ES-I3 (cell line): Measurements from ENCODE around the gene PSAPL1.
"Not testable (repeated sequence)": the region's sequence is repeated elsewhere in the genome, so short reads cannot be mapped to it uniquely, and the experiment has no call there.

Experiments used
- H3K36me3 ChIP-seq: 2 replicates; pipeline ENCODE4 v1.6.1; 2013; ENCODE audit warnings: mild to moderate bottlenecking, low read length, control low read depth, moderate library complexity; ENCODE audit not compliant: insufficient read depth
- H3K4me1 ChIP-seq: 2 replicates; pipeline ENCODE4 v1.6.1; 2013; ENCODE audit warnings: mild to moderate bottlenecking, control low read depth, low read length; ENCODE audit not compliant: insufficient read depth
- H3K9ac ChIP-seq: 2 replicates; pipeline ENCODE4 v1.6.1; 2013; ENCODE audit warnings: low read depth, mild to moderate bottlenecking, low read length, moderate library complexity
- H3K9me3 ChIP-seq: 2 replicates; pipeline ENCODE4 v1.6.1; 2013; ENCODE audit warnings: mild to moderate bottlenecking, low read length, moderate library complexity; ENCODE audit not compliant: control insufficient read depth, insufficient read depth

The PSAPL1 gene

GRCh38 chr4:7466215-7466614 is 31.5 kb upstream of the PSAPL1 start:
- Histone ChIP-seq H3K36me3 (no peaks in the 10 kb centered on the region), H3K4me1 (peaks cover 20% of the 10 kb centered on the region)

DNA sequence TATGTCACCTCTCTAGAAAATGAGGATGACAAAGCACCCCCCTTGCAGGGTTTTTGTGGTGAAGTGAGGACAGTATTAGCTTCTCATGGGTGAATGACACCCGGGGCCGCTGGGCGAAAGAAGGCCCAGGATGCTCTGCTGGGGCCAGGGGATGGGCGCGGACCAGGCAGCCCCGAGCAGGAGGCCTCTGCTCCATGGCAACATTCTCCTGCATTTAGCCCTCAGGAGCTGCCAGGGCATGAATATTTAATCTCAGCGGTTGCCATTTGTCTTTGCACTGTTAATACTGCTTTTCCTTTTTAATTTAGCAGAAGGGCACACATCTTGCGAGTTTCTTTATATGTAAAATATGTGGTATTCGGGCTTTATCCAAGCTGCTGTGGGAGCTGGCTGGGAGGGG is 30.3 kb upstream of the PSAPL1 start:
- no peaks in the 10 kb centered on the region for H3K36me3 ChIP-seq
- H3K4me1 ChIP-seq: peaks cover 20% of the 10 kb centered on the region
- no peaks in the 10 kb centered on the region for H3K9me3 ChIP-seq
- no peak overlapping the region for H3K9ac ChIP-seq

More at GRCh38 chr4:7466215-7466614, 31.5 kb upstream of the PSAPL1 start:
- Histone ChIP-seq H3K9ac (no peak overlapping the region), H3K9me3 (no peaks in the 10 kb centered on the region)

- Histone ChIP-seq H3K36me3 (no peaks in the 10 kb centered on the region), H3K9me3 (no peaks in the 10 kb centered on the region), H3K4me1 (peaks cover 20% of the 10 kb centered on the region), H3K9ac (no peak overlapping the region)
These were observed 29.5 kb upstream of the PSAPL1 start for GRCh38 chr4:7464259-7464655.

DNA sequence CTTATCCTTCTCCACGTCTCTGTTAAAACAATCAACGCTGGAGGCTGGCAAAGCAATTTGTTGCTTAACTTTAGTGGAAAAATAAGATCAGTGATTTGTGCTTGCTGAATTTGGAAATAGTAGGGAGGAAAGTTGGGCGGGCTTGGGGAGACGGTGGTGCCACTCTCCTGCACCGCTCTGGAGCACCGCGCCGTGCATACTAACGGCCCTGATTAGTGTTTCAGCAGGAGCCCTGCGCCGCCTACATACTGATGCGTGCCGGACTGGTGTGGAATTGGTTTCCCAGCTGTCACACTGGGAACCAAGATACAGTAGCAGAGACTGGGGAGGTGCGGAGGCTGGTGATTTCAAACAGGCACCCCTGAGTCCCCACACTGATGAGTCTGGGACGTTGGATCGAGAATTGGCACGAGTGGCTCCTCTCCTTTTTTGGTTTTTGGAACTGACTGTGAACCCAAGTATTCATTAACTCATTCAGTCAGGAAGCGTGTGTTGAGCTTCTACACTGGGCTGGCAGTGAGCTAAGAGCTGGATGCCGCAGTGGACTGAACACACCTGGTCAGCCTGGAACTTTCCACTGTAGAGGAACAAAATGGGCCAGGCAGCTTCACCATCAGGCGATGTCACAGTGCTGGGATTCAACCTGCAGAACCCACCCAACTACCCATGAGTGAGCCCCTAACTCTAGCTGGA is 29.0 kb upstream of the PSAPL1 start:
- H3K36me3 ChIP-seq: no peaks in the 10 kb centered on the region
- no peaks in the 10 kb centered on the region for H3K9me3 ChIP-seq
- H3K4me1 ChIP-seq: peaks cover 20% of the 10 kb centered on the region
- H3K9ac ChIP-seq: no peak overlapping the region

DNA sequence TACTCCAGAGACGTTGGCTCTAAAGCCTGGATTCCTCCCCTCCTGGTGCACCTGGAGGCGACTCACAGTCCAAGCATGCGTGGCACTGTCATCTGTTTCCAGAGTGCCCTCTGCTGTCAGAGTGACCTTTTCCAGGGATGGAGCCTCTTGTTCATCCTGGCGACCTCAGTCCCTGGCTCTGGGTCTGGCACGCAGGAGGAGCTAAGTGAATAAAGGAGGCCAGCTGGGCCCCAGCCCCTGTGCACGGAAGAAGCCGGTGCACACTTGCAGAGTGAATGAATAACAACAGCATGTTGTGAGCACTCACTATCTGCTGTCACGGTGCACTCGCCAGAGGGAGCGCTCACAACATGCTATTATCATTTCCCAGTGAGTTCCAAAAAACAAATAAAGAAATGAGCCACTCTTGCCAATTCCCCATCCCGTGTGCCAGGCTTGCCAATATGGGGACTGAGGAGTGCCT is 27.8 kb upstream of the PSAPL1 start:
- H3K4me1 ChIP-seq: peaks cover 20% of the 10 kb centered on the region
- H3K9ac ChIP-seq: no peak overlapping the region
- H3K9me3 ChIP-seq: no peaks in the 10 kb centered on the region
- H3K36me3 ChIP-seq: no peaks in the 10 kb centered on the region

- Histone ChIP-seq H3K4me1 (peaks cover 20% of the 10 kb centered on the region), H3K9me3 (no peaks in the 10 kb centered on the region), H3K9ac (no peak overlapping the region), H3K36me3 (no peaks in the 10 kb centered on the region)
These were observed 26.5 kb upstream of the PSAPL1 start for GRCh38 chr4:7461230-7461629.

DNA sequence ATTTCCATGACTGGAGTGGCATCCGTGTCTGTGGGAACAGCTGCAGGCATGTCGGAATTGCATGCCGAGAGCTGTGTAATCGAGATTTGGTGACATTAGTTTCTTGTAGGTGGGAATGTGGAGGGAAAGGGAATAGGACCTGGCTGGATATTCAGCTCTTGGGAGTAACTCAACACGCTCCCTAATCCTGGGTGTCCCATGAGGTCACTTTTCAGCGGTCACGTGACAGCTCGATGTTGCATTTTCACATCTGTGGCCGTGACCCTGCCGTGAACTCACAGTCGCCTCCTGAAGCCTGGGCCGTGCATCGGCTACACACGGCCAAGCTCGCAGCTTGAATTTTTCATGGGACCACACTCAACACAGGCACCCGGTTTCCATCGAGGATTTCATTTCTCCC is 25.8 kb upstream of the PSAPL1 start:
- H3K4me1 ChIP-seq: peaks cover 20% of the 10 kb centered on the region
- H3K9ac ChIP-seq: no peak overlapping the region
- no peaks in the 10 kb centered on the region for H3K36me3 ChIP-seq
- no peaks in the 10 kb centered on the region for H3K9me3 ChIP-seq

GRCh38 chr4:7459471-7459870 is 24.7 kb upstream of the PSAPL1 start:
- H3K9me3 ChIP-seq: no peaks in the 10 kb centered on the region
- no peaks in the 10 kb centered on the region for H3K36me3 ChIP-seq
- H3K4me1 ChIP-seq: peaks cover 19% of the 10 kb centered on the region
- no peak overlapping the region for H3K9ac ChIP-seq

- H3K9ac ChIP-seq: no peak overlapping the region
- no peaks in the 10 kb centered on the region for H3K9me3 ChIP-seq
- no peaks in the 10 kb centered on the region for H3K36me3 ChIP-seq
- H3K4me1 ChIP-seq: peaks cover 10% of the 10 kb centered on the region
These were observed 23.7 kb upstream of the PSAPL1 start for GRCh38 chr4:7458477-7458876.

DNA sequence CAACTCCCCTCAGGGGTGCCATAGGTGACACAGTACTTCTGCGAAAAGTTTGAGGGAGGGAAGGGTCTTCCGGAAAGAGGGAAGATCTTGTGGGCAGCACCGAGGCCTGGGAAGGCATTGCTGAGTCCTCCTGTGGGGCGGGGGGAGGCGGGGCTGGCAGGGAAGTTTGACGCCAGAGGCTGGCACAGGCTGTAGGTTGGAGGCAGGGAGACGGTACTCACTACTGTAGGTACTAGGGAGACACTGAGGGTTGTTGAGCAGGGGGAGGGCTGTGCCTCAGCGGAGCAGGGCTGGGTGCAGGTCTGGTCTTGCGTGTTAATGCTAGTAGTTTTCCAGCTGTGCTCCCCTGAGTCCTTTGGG is 23.3 kb upstream of the PSAPL1 start:
- Histone ChIP-seq H3K4me1 (peaks cover 10% of the 10 kb centered on the region), H3K9ac (no peak overlapping the region), H3K36me3 (no peaks in the 10 kb centered on the region), H3K9me3 (no peaks in the 10 kb centered on the region)

- Histone ChIP-seq H3K4me1 (peaks cover 6% of the 10 kb centered on the region), H3K9me3 (no peaks in the 10 kb centered on the region), H3K9ac (no peak overlapping the region), H3K36me3 (no peaks in the 10 kb centered on the region)
These were observed 22.7 kb upstream of the PSAPL1 start for GRCh38 chr4:7457201-7458065.

- H3K9me3 ChIP-seq, H3K9ac ChIP-seq, H3K36me3 ChIP-seq, H3K4me1 ChIP-seq: not testable (repeated sequence)
These were observed 18.1 kb upstream of the PSAPL1 start for GRCh38 chr4:7452802-7453201.

DNA sequence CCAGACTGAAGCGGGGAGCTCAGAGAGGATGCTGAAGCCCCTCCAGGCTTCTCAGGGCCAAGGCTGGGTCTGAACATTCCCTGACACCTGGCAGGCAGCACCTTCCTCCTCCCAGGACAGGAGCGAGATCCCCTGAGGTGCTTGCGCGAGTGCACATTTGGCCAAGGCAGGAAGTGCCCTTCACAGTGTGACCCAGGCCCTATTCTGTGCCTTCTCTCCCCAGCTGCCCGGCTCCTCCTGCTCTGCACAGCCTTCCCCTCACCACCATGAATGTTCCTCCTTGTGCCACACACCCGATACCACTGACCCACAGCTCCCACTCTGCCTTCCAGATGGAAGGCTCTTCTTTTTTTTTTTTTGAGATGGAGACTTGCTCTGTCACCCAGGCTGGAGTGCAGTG is 17.1 kb upstream of the PSAPL1 start:
- H3K36me3 ChIP-seq: no peaks in the 10 kb centered on the region
- H3K4me1 ChIP-seq: no peaks in the 10 kb centered on the region
- H3K9me3 ChIP-seq: no peaks in the 10 kb centered on the region
- no peak overlapping the region for H3K9ac ChIP-seq

- no peaks in the 10 kb centered on the region for H3K36me3 ChIP-seq
- H3K9me3 ChIP-seq: no peaks in the 10 kb centered on the region
- H3K4me1 ChIP-seq: no peaks in the 10 kb centered on the region
- no peak overlapping the region for H3K9ac ChIP-seq
These were observed 16.7 kb upstream of the PSAPL1 start for GRCh38 chr4:7451434-7451789.

- H3K4me1 ChIP-seq: no peaks in the 10 kb centered on the region
- H3K9me3 ChIP-seq: no peaks in the 10 kb centered on the region
- no peaks in the 10 kb centered on the region for H3K36me3 ChIP-seq
- no peak overlapping the region for H3K9ac ChIP-seq
These were observed 16.2 kb upstream of the PSAPL1 start for GRCh38 chr4:7450775-7451433.
